HCT116 (cell line): ENCODE results near the gene PNLDC1.
"Not testable (repeated sequence)": the region's sequence is repeated elsewhere in the genome, so short reads cannot be mapped to it uniquely, and the experiment has no call there.

Experiments
- CEBPB ChIP-seq: IDR thresholded peaks from 2 replicates; pipeline ENCODE4 v1.6.1; 2012; ENCODE audit warnings: low read depth
- RAD21 ChIP-seq: IDR thresholded peaks from 2 replicates; pipeline ENCODE4 v1.6.1; 2012; ENCODE audit warnings: low read depth, mild to moderate bottlenecking
- TF ChIP-seq, protein P1 (sequence below), 3 experiments: fragments of 200-600 bp in 1 of 3; sonication (generic) in 1 of 3; IDR thresholded peaks in 2 of 3; conservative IDR thresholded peaks in 1 of 3; 2 replicates each; pipeline ENCODE4 v1.5.1; 2012 to 2017; ENCODE audit warnings: low read depth in 2 of 3, low read length in 2 of 3, antibody characterized with exemption in 1 of 3, borderline replicate concordance in 1 of 3, control low read depth in 1 of 3, mild to moderate bottlenecking in 1 of 3, mixed read lengths in 1 of 3, mixed run types in 1 of 3, moderate library complexity in 1 of 3; ENCODE audit not compliant: insufficient read depth in 1 of 3

DNA sequence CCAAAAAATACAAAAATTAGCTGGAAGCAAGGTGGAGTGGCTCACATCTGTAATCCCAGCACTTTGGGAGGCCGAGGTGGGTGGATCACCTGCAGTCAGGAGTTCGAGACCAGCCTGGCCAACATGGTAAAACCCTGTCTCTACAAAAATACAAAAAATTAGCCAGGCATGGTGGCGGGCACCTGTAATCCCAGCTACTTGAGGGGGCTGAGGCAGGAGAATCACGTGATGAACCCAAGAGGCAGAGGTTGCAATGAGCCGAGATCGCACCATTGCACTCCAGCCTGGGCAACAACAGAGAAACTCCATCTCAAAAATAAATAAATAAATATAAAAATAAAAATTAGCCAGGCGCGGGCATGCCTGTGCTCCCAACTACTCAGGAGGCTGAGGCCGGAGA, 24.6 kb downstream of the PNLDC1 start:
- TF ChIP-seq, protein P1, sequence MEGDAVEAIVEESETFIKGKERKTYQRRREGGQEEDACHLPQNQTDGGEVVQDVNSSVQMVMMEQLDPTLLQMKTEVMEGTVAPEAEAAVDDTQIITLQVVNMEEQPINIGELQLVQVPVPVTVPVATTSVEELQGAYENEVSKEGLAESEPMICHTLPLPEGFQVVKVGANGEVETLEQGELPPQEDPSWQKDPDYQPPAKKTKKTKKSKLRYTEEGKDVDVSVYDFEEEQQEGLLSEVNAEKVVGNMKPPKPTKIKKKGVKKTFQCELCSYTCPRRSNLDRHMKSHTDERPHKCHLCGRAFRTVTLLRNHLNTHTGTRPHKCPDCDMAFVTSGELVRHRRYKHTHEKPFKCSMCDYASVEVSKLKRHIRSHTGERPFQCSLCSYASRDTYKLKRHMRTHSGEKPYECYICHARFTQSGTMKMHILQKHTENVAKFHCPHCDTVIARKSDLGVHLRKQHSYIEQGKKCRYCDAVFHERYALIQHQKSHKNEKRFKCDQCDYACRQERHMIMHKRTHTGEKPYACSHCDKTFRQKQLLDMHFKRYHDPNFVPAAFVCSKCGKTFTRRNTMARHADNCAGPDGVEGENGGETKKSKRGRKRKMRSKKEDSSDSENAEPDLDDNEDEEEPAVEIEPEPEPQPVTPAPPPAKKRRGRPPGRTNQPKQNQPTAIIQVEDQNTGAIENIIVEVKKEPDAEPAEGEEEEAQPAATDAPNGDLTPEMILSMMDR (IDR thresholded peaks at IDR 0.05 in 2 of 3, conservative IDR thresholded peaks at IDR 0.05 in 1 of 3; ENCODE audit: borderline replicate concordance in 1 of 3, insufficient read depth in 1 of 3, low read depth in 2 of 3, low read length in 2 of 3) = not testable (repeated sequence)
- TF ChIP-seq RAD21, CEBPB: not testable (repeated sequence)
